CD1c-positive myeloid dendritic cell (primary cell): ENCODE data around the gene ESR2.
"Not testable (repeated sequence)": the region's sequence is repeated elsewhere in the genome, so short reads cannot be mapped to it uniquely, and the experiment has no call there.

Experiments
- DNase-seq: peaks from one replicate; pipeline ENCODE4 v3.0.0-alpha.2; 2016; ENCODE audit errors: extremely low spot score

ESR2 gene

GRCh38 chr14:64198486-64198885, 95.7 kb downstream of the ESR2 start:
- DNase-seq, result no peak

DNA sequence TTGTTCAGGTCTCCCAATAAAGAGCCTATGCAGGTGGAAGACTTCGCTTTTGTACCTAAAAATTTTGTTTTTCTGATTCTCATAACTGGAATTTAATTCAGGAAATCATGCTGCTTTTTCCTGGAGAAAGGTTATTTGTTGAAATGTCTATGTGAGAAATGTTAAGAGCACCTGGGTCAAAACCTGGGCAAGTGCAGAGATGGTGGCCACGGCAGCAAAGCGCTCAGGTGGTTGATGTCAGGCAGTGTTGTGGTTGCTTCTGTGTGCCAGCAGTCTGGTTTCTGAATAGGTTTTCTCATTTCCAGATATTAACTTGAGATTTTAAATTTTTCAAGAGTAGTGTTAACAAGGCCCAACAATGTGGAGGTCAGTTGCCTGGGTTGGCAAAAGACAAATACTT, 96.2 kb downstream of the ESR2 start:
- DNase-seq, result no peak

- DNase-seq, result no peak
These were observed 97.3 kb downstream of the ESR2 start for GRCh38 chr14:64196814-64197411.

GRCh38 chr14:64196056-64196455, 98.1 kb downstream of the ESR2 start:
- no peak for DNase-seq

DNA sequence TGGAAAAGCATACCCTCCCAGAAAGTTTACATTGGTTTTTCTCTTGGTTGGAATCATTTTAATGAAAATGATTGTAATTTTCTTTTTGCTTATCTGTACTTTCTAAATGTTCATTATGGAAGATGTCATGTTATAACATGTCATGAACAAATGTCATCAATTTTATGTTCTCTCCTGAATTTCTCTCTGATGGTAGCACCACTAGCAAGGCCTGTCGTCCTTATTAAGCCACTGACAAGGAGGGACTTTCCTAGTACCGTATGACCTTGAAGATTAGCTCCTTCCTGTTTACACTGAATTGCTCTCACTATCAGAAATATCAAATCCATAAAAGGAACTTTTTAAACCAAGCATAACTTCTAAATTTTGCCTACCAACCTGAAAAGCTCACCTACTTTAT, 99.0 kb downstream of the ESR2 start:
- no peak for DNase-seq

- no peak for DNase-seq
These were observed 99.8 kb downstream of the ESR2 start for GRCh38 chr14:64194404-64194803.

DNA sequence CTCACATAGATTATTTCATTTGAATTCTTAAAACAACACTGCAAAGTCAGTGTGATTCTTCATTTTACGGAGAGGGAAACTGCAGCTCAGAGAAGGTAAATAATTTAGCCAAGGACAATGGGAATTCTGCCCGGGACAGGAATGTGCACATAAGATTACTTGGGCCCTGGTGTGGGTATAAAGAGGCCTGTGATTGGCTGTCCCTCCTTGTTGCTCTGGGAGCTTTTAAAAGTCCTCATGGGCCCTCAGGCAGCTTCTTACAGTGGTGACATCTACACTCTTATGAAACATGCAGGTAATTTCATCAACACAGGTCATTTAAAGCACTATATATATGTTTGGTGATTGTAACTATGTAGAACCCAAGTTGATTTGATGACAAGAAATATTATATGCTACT, 100.3 kb downstream of the ESR2 start:
- DNase-seq, result no peak

DNA sequence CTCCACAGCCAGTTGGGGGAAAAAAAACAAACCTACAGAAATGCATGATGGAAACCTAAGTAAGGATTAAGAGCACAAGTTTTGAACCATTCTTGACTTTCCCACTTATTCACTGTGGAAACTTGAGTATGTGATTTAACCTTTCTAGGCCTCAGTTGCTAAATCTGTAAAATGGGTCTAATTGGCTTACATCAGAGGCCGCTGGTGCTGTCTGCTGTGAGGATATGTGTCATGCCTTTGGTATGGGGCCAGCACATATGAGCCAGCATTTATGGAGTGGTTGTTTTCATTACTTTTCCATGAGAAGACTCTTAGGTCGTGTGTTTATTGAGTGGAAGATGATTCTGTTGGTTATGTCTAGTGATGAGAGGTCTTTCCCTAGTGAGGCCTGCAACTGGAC, 102.4 kb downstream of the ESR2 start:
- no peak for DNase-seq

DNA sequence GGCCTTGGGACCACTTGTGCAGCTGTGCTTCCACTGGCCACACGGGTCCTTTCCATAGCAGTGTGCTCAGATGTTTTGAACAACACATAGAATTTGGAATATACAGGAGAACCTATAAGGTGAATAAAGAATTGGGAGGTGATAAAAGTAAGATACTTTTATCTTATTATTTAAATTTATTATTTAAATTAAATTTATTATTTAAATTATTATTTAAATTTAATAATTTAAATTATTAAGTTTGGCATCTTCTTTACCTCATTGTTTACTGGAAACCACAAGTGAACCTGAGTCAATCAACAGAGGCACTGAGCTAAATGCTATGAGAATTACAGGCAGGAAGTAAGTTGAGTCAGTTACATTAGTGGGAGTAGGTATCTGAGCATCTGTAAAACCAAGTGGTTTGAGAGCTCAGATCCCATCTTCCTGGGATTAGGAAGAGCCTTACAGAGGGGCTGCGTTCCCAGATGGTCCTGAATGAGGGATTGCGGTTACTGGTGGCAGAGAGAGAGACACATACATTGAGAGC, 103.1 kb downstream of the ESR2 start:
- no peak for DNase-seq

DNA sequence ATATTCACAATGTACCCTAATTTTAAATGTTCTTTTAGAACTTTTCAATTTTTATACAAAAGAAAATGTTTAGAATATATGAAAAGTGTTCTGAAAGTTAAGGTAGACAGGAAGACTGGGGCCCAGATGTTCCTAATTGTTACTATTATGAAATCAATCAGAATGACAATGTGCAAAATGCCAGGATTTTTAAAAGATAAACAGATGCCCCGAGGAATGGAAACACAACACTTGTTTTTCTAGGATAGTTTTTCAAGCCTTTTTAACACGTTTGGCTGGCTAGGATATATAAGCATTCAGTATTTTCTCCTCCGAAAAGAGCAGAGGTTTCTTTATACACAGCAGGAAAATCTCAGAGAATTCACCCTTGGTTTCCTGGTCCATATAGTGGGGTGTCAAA, 106.8 kb downstream of the ESR2 start:
- no peak for DNase-seq

- DNase-seq, result no peak
These were observed 107.7 kb downstream of the ESR2 start for GRCh38 chr14:64186231-64187129.

DNA sequence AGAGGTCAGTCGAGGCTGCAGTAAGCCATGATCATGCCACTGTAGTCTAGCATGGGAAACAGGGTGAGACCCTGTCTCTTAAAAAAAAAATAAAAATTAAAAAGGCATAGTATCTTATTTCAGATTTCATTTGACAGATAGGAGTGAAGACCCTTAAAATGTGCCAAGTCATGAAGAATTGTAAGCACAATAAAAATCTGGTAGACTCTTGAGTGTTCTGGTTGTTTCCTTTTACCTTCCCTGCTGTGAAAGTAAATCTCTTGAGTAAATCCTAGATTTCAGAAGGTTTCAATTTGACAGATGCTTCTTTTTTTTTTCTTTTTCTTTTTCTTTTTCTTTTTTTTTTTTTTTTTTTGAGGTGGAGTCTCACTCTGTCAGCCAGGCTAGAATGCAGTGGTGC, 109.0 kb downstream of the ESR2 start:
- DNase-seq, result no peak

DNA sequence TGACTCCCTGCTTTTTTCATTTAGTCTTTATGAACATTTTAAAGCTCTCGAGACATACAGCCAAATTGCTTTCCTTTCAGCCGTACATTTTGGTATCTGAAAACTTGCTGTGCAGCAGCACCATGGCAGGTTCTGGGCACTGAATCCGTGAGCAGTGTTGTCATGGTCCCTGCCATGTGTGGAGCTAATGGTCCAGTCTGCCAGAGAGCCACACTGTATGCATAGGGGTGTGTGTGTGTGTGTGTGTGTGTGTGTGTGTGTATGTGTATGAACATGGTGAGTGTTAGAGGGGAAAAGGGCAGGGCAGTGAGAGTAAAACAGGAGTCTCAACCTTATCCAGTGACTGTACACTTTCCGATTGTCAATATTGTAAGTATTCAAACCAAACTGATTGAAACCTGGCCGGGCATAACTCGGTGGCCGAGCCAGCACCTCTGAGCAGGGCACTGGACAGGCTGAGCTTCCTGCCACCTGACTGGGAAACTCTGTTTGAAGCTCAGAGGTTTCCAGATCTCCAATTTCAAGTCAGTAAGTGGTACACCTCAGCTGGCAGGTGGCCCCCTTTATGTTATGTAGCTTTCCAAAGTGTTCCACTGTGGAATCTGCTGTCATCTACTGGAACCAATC, 110.0 kb downstream of the ESR2 start:
- DNase-seq, result no peak

- DNase-seq, result not testable (repeated sequence)
These were observed 111.3 kb downstream of the ESR2 start for GRCh38 chr14:64182908-64183307.

GRCh38 chr14:64178814-64179213, 115.4 kb downstream of the ESR2 start:
- no peak for DNase-seq

- DNase-seq, result no peak
These were observed 117.8 kb downstream of the ESR2 start for GRCh38 chr14:64176330-64176729.

DNA sequence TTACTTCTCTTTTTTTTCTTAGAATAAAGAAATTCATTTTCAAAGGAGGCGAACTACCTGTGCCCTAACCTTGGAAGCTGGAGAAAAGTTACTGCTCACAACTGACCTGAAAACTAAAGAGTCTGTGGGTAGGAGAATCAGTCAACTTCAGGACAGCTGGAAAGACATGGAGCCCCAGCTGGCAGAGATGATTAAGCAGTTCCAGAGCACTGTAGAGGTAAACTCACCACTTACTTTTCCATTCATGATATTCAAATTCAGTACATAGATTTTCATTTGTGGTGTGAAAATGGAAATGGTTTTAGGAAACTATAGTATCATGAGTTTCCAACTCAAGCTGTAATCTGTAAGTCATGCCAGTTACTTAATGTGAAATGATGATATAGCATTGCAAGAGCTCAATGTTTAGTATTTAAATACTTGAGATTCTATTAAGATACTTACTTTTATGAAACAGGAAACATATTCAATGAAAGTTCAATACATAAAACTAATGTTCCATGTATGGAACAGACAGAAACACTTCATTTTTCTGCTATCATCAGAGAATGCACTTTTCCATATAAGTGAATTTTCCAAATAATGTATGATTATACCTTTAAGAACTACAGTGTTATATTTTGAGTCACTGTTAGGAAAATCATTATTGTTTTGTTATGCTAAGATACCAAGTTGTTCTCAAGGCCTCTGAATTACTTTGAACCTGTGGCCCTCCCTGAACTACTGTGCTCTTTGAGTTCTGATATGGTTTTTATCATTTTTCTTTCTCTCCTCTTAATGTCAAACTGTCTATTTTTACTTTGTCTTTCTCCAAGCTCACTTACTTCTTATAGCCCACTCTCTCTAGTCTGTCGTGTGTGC, 119.0 kb downstream of the ESR2 start:
- no peak for DNase-seq

DNA sequence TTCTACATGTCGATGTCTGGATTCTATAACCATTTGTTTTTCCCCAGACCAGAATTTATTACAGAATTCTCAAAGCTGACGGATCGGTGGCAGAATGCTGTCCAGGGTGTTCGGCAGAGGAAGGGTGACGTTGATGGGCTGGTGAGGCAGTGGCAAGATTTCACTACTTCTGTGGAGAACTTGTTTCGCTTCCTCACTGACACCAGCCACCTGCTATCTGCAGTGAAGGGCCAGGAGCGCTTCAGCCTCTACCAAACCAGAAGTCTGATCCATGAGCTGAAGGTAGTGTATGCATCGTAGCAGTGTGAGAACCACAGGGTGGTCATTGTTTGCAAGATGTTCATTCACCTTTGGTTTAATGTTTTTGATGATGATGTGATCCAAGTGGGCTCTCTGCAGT, 124.0 kb downstream of the ESR2 start:
- DNase-seq, result no peak

- no peak for DNase-seq
These were observed 134.6 kb downstream of the ESR2 start for GRCh38 chr14:64159588-64159987.

DNA sequence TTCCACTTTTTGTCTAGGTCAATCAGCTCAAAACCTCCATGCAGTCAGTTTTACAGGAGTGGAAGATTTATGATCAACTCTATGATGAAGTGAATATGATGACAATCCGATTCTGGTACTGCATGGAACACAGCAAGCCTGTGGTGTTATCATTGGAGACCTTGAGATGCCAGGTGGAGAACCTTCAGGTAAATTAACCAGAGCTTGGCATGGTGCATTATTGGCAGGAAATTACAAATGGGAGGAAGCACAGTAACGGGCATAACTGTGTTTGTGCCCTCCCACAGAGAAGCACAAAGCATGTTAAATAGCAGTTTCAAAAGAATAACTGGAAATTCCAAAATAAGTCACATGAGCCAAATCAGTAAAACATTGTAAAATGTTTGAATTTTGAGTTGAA, 135.6 kb downstream of the ESR2 start:
- DNase-seq, result no peak

DNA sequence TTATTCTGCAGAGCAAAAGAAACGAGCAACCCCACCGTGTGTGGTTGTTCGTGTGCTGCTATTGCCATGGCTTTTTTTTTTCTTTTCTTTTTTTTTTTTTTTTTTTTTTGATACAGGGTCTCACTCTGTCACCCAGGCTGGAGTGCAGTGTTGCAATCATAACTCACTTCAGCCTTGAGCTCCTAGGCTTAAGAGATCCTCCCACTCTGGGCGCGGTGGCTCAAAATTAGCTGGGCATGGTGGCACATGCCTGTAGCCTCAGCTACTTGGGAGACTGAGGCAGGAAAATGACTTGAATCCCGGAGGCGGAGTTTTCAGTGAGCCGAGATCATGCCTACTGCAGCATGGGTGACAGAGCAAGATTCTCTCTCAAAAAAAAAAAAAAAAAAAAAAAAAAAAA, 144.2 kb downstream of the ESR2 start:
- no peak for DNase-seq
